ENCODE measurements around the gene CTPS2.

- TF ChIP-seq POLR2A (IDR thresholded peaks at IDR 0.05; ENCODE audit: low read depth, low read length) (no peak), POLR2AphosphoS5 (IDR thresholded peaks at IDR 0.05; ENCODE audit: low read depth, low read length) (no peak)
These were observed 10.0 kb upstream of the CTPS2 start for GRCh38 chrX:16722481-16722880.

Data from GM12892 (cell line).